Esophagus muscularis mucosa (tissue), 4 donors: ENCODE measurements around the gene SERINC2. TPM values are rescaled to one million over a fixed set of nuclear protein-coding genes. Genes with fewer than 3 reads are reported as not detected.

Source experiments
- DNase-seq: peaks from one replicate; pipeline ENCODE4 v3.0.0-alpha.2; 2017; ENCODE audit errors: extremely low spot score
- H3K27ac ChIP-seq, 4 donors: fragments of 200-600 bp; sonication (generic); replicated peaks in 1 of 4; 1 replicate in 3 of 4; 2 replicates in 1 of 4; pipeline ENCODE4 v1.5.1; 2016 to 2019; ENCODE audit warnings: mild to moderate bottlenecking in 1 of 4
- H3K27me3 ChIP-seq, 4 donors: fragments of 200-600 bp; sonication (generic); one replicate each; pipeline versions ENCODE4 v1.5.1 to v1.6.0; 2016 to 2019
- H3K36me3 ChIP-seq, 4 donors: fragments of 200-600 bp; sonication (generic); one replicate each; pipeline ENCODE4 v1.5.1; 2016 to 2019
- H3K4me1 ChIP-seq, 4 donors: fragments of 200-600 bp; sonication (generic); one replicate each; pipeline ENCODE4 v1.5.1; 2016 to 2019
- H3K4me3 ChIP-seq, 4 donors: fragments of 200-600 bp; sonication (generic); 1 replicate in 2 of 4; 2 replicates in 2 of 4; pipeline ENCODE4 v1.5.1; 2016 to 2019; ENCODE audit warnings: mild to moderate bottlenecking in 4 of 4, moderate library complexity in 1 of 4
- H3K9me3 ChIP-seq, 4 donors: fragments of 200-600 bp; sonication (generic); 1 replicate in 3 of 4; 2 replicates in 1 of 4; pipeline ENCODE4 v1.5.1; 2016 to 2019
- EP300 ChIP-seq: sonication (generic); formaldehyde crosslinking; IDR thresholded peaks from one replicate; pipeline ENCODE4 v1.6.1; 2017; ENCODE audit warnings: antibody characterized with exemption
- POLR2A ChIP-seq: fragments of 450-650 bp; IDR thresholded peaks from one replicate; pipeline ENCODE4 v1.6.1; 2017; ENCODE audit warnings: antibody characterized with exemption, moderate library complexity, mild to moderate bottlenecking, low read depth
- POLR2AphosphoS5 ChIP-seq, 2 donors: sonication (generic); formaldehyde crosslinking; IDR thresholded peaks; one replicate each; pipeline ENCODE4 v1.6.1; 2017; ENCODE audit warnings: antibody characterized with exemption in 2 of 2
- WGBS: methylation state at CpG from one replicate; pipeline ENCODE4 v1.1.5; 2018; 5-methylcytosine and 5-hydroxymethylcytosine counted together
- intact Hi-C: fragments of 100-400 bp; cut with DNase I; formaldehyde crosslinking; loops from one replicate; pipeline ENCODE4 v1.15.1; 2023
- total RNA-seq, 4 donors: library from RNA; depleted of rRNA; stranded (reverse); fragments of >200 nt; gene quantifications; one replicate each; pipeline versions ENCODE4 v1.1.0 to v1.2.1, GENCODE V29; 2016
- TF ChIP-seq, protein P1 (sequence below), 3 experiments: fragments of 200-600 bp in 2 of 3; fragments of 450-650 bp in 1 of 3; sonication (generic) in 2 of 3; IDR thresholded peaks; one replicate each; pipeline ENCODE4 v1.5.1; 2017 to 2019; ENCODE audit warnings: antibody characterized with exemption in 3 of 3, mild to moderate bottlenecking in 2 of 3, moderate library complexity in 1 of 3

SERINC2 gene
- total RNA-seq, 4 donors from 2014 or later, result 1.7 to 4.0 (median 2.8) TPM

DNA sequence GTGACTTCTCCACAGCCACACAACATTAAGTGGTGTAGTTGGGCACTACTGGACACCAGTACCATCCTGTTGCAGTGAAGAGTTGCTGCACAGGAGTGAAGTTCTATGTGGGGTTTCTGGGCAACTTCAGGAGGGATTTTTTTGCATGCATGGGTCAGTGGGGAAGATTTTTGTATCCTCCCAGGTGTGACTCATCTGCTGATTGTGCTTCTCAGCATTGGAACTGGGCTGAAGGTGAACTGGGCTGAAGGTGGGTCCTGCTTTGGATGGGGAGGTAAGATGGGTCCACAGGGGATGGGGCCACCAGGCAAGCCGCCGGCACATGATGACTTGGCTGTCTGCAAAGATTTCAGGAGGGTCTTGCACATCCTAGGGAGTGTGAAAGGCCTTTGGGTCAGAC lies 2.6 kb downstream of the SERINC2 start:
- peaks cover 11 to 21% (median 19%) of the 10 kb centered on the region in 4 donors for H3K4me1 ChIP-seq
- no peaks in the 10 kb centered on the region for H3K9me3 ChIP-seq
- no peaks in the 10 kb centered on the region for H3K36me3 ChIP-seq
- peaks cover 0 to 9% (median 4%) of the 10 kb centered on the region in 4 donors for H3K27me3 ChIP-seq
- TF ChIP-seq EP300 (no peak), POLR2A (no peak), POLR2AphosphoS5 (IDR thresholded peaks at IDR 0.05) (no peak)
- TF ChIP-seq, protein P1, sequence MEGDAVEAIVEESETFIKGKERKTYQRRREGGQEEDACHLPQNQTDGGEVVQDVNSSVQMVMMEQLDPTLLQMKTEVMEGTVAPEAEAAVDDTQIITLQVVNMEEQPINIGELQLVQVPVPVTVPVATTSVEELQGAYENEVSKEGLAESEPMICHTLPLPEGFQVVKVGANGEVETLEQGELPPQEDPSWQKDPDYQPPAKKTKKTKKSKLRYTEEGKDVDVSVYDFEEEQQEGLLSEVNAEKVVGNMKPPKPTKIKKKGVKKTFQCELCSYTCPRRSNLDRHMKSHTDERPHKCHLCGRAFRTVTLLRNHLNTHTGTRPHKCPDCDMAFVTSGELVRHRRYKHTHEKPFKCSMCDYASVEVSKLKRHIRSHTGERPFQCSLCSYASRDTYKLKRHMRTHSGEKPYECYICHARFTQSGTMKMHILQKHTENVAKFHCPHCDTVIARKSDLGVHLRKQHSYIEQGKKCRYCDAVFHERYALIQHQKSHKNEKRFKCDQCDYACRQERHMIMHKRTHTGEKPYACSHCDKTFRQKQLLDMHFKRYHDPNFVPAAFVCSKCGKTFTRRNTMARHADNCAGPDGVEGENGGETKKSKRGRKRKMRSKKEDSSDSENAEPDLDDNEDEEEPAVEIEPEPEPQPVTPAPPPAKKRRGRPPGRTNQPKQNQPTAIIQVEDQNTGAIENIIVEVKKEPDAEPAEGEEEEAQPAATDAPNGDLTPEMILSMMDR (IDR thresholded peaks at IDR 0.05), result no peak
- H3K4me3 ChIP-seq, result no peak overlapping the region
- intact Hi-C loops, result no loop called here
- DNase-seq, result no peak
- H3K27ac ChIP-seq, result no peak overlapping the region
- WGBS, result 80% methylated on average over 2 of the region's 2 CpGs

DNA sequence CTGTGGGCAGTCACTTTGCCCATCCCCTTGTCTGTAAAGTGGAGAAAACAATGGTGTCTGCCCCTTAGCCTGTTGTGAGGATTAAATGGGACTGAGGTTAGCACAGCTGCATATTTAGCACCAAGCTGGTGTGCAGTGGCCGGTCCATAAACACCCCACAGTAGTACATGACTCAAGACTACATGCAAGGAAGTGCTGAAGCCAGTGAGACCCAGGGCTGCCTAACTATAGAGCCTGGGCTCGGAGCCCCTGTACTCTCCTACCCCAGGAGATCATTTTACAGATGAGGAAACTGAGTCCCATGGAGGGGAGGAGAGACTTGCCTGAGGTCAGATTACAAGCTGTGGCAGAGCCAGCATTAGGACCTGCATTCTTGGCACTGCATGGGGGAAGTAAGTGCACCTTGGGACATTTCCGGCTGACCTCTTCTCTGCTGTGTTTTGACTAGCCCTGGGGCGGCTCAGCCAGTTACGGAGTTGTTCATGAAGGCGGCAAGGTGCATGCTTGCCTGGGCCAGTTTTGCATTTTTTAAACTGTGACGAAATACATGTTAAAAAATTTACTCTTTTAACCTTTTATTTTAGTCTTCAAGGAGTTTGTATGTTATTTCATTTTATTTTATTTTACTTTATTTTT lies 3.2 kb downstream of the SERINC2 start:
- intact Hi-C loops, result no loop called here
- Histone ChIP-seq H3K4me3 (no peak overlapping the region), H3K27me3 (peaks cover 0 to 9% (median 4%) of the 10 kb centered on the region in 4 donors), H3K4me1 (peaks cover 11 to 21% (median 19%) of the 10 kb centered on the region in 4 donors), H3K27ac (no peak overlapping the region), H3K9me3 (no peaks in the 10 kb centered on the region), H3K36me3 (no peaks in the 10 kb centered on the region)
- no peak for TF ChIP-seq POLR2A
- DNase-seq, result no peak
- 89% methylated on average over 5 of the region's 7 CpGs for WGBS

DNA sequence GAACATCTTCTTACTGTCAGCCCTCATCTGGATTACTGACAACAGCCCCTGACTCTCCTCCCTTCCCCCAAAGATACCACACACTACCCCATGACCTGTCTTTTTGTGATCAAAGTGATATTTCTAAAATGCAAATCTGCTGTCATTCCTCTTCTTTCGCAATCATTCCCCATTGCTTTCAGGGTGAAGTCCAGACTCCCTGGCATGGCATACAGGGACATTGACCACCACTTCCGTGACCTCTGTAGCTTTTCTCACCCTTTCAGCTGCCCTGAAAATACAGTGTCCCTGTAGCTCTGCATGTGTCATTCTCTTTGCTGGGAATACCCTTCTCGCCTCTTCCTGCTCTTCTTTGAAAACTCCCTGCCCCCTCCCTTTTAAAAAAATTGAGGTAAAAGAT lies 4.1 kb downstream of the SERINC2 start:
- Histone ChIP-seq H3K27me3 (peaks cover 0 to 9% (median 3%) of the 10 kb centered on the region in 4 donors), H3K27ac (no peak overlapping the region), H3K9me3 (no peaks in the 10 kb centered on the region), H3K4me3 (no peak overlapping the region), H3K36me3 (no peaks in the 10 kb centered on the region), H3K4me1 (peaks cover 11 to 21% (median 19%) of the 10 kb centered on the region in 4 donors)
- DNase-seq, result no peak
- TF ChIP-seq EP300 (no peak), POLR2A (no peak), POLR2AphosphoS5 (IDR thresholded peaks at IDR 0.05) (no peak)
- TF ChIP-seq, protein P1 (IDR thresholded peaks at IDR 0.05), result no peak
- WGBS, result 88% methylated on average over 3 of the region's 3 CpGs
- intact Hi-C loops, result no loop called here

DNA sequence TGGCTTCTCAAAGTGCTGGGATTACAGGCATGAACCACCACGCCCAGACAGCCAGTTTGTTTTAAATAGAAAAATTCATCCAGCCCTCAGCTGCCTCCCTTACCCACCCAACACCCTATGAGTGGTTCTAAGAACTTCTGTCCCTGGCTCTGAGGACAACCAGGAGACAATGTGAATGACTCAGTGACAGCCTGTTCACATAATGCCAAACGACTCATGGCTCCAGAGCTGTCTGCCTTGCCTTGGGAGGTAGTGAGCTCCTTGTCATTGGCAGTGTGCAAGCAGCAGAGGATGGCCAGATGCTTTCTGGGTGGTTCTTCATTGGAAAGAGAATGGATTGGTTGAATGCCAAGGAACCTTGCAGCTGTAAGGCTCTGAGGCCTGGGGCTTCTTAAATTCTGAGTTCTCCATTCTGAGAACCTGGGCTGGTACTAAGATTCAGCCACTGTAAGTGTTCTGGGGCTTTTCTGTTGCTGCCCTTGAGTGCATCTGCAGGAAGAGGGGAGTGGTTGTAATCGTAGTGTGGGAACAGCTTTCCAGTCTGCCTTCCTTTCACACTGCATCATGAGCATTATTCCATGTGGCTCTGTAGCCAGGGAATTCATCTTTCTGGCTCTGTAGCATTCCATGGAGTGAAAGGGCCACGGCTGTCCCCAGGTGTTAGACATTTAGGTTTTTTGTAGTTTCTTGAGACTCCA lies 5.8 kb downstream of the SERINC2 start:
- DNase-seq, result no peak
- peaks cover 3 to 12% (median 4%) of the 10 kb centered on the region in 4 donors for H3K4me1 ChIP-seq
- intact Hi-C loops, result no loop called here
- TF ChIP-seq POLR2A (no peak), POLR2AphosphoS5 (IDR thresholded peaks at IDR 0.05) (no peak), EP300 (no peak)
- TF ChIP-seq, protein P1 (IDR thresholded peaks at IDR 0.05), result no peak
- no peak overlapping the region for H3K4me3 ChIP-seq
- WGBS, result 83% methylated on average over 4 of the region's 4 CpGs
- peaks cover 0 to 3% (median 0%) of the 10 kb centered on the region in 4 donors for H3K27me3 ChIP-seq
- H3K27ac ChIP-seq, result no peak overlapping the region
- H3K9me3 ChIP-seq, result no peaks in the 10 kb centered on the region
- no peaks in the 10 kb centered on the region for H3K36me3 ChIP-seq

DNA sequence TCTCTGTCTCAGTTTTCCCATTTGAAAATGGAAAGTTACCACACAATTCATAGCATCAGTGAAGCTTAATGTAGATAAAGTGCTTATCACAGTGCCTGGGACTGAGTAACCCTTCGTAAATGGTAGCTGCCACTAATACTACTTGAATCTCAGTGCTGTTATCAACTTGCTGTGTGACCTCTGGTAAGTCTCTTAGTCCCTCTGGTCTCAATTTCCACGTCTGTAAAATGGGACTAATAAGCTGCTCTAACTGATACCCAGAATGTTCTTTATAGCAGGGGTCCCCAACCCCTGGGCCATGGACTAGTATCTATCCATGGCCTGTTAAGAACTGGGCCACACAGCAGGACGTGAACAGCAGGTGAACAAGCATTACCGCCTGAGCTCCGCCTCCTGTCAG lies 7.7 kb downstream of the SERINC2 start:
- no peaks in the 10 kb centered on the region for H3K27me3 ChIP-seq
- H3K36me3 ChIP-seq, result no peaks in the 10 kb centered on the region
- no peaks in the 10 kb centered on the region for H3K9me3 ChIP-seq
- intact Hi-C loops, result loop anchor here (5.0 to 10.0 kb wide), 2 partner anchors 124 to 258 kb away; no protein-coding TSS in a partner anchor
- no peak for DNase-seq
- H3K4me3 ChIP-seq, result no peak overlapping the region
- WGBS, result 82% methylated on average over 5 of the region's 5 CpGs
- peaks cover 0 to 5% (median 0%) of the 10 kb centered on the region in 4 donors for H3K4me1 ChIP-seq
- H3K27ac ChIP-seq, result no peak overlapping the region
- no peak for TF ChIP-seq EP300
- no peak for TF ChIP-seq POLR2AphosphoS5 (IDR thresholded peaks at IDR 0.05)
- TF ChIP-seq, protein P1 (IDR thresholded peaks at IDR 0.05), result no peak
- TF ChIP-seq POLR2A, result no peak
